Breast epithelium (tissue), 4 donors: ENCODE measurements around the gene PCNA. TPM values are rescaled to one million over a fixed set of nuclear protein-coding genes. Genes with fewer than 3 reads are reported as not detected.

Experiments
- DNase-seq, 2 donors: peaks; one replicate each; pipeline ENCODE4 v3.0.0-alpha.2; 2019; ENCODE audit warnings: low spot score in 2 of 2
- H3K27ac ChIP-seq, 2 donors: fragments of 200-600 bp; sonication (generic) in 1 of 2; one replicate each; pipeline ENCODE4 v1.5.1; 2016 to 2019; ENCODE audit warnings: mild to moderate bottlenecking in 1 of 2
- H3K27me3 ChIP-seq, 2 donors: fragments of 200-600 bp; sonication (generic) in 1 of 2; one replicate each; pipeline versions ENCODE4 v1.5.1 to v1.6.0; 2017 to 2019; ENCODE audit warnings: control low read depth in 1 of 2, mild to moderate bottlenecking in 1 of 2
- H3K36me3 ChIP-seq: fragments of 200-600 bp; one replicate; pipeline ENCODE4 v1.5.1; 2019
- H3K4me1 ChIP-seq, 2 donors: fragments of 200-600 bp; sonication (generic); one replicate each; pipeline ENCODE4 v1.5.1; 2016 to 2019; ENCODE audit warnings: control low read depth in 1 of 2
- H3K4me3 ChIP-seq, 3 donors: fragments of 200-600 bp; sonication (generic); 1 replicate in 2 of 3; 2 replicates in 1 of 3; pipeline ENCODE4 v1.5.1; 2016 to 2019; ENCODE audit warnings: mild to moderate bottlenecking in 3 of 3, moderate library complexity in 2 of 3
- H3K9me3 ChIP-seq, 2 donors: fragments of 200-600 bp; sonication (generic) in 1 of 2; one replicate each; pipeline ENCODE4 v1.5.1; 2016 to 2019; ENCODE audit warnings: control low read depth in 1 of 2
- CTCF ChIP-seq, 3 donors: fragments of 450-650 bp; IDR thresholded peaks; one replicate each; pipeline ENCODE4 v1.5.1; 2016 to 2017; ENCODE audit warnings: antibody characterized with exemption in 3 of 3, mild to moderate bottlenecking in 3 of 3, moderate library complexity in 3 of 3
- POLR2A ChIP-seq: fragments of 450-650 bp; IDR thresholded peaks from one replicate; pipeline ENCODE4 v1.6.1; 2016; ENCODE audit warnings: antibody characterized with exemption, mild to moderate bottlenecking, moderate library complexity
- POLR2AphosphoS5 ChIP-seq, 3 donors: sonication (generic); formaldehyde crosslinking; IDR thresholded peaks; one replicate each; pipeline ENCODE4 v1.6.1; 2017; ENCODE audit warnings: antibody characterized with exemption in 3 of 3
- intact Hi-C: fragments of 100-400 bp; cut with DNase I; formaldehyde crosslinking; loops from one replicate; pipeline ENCODE4 v1.15.1; 2023; ENCODE audit warnings: low total_unique reads
- total RNA-seq, 3 donors: library from RNA; depleted of rRNA; stranded (reverse); fragments of >200 nt; gene quantifications; one replicate each; pipeline ENCODE4 v1.1.0, GENCODE V29; 2016

Gene PCNA
- total RNA-seq, 3 donors from 2014 or later: 32.3 to 62.9 (median 55.4) TPM

GRCh38 chr20:5065166-5065878, 54.4 kb downstream of the PCNA start:
- TF ChIP-seq POLR2A (no peak), CTCF (IDR thresholded peaks at IDR 0.05) (no peak), POLR2AphosphoS5 (IDR thresholded peaks at IDR 0.05) (no peak)
- Histone ChIP-seq H3K9me3 (no peaks in the 10 kb centered on the region), H3K27me3 (no peaks in the 10 kb centered on the region), H3K36me3 (no peaks in the 10 kb centered on the region), H3K4me1 (no peaks in the 10 kb centered on the region), H3K4me3 (no peak overlapping the region), H3K27ac (no peak overlapping the region)
- no peak for DNase-seq
- intact Hi-C loops: no loop called here

Other genes with a start within 250 kb of the PCNA start
- gene SLC23A2, start 118.4 kb downstream of the PCNA start, total RNA-seq: 10 to 100 TPM; 14.6 to 18.6 (median 15.4) TPM
- gene TMEM230, start 6.9 kb downstream of the PCNA start, total RNA-seq: 100 to 1,000 TPM in 1 of 3 donors, 10 to 100 TPM in 2; 79.6 to 107 (median 88.0) TPM
- 10 to 100 TPM; 29.2 to 42.9 (median 37.6) TPM for gene CDS2, start 7.0 kb upstream of the PCNA start, total RNA-seq
- not detected for gene PROKR2, start 197.0 kb upstream of the PCNA start, total RNA-seq